ENCODE data around the gene IL36G. TPM values are rescaled to one million over a fixed set of nuclear protein-coding genes. Genes with fewer than 3 reads are reported as not detected.

Gene IL36G
- total and polyA plus RNA-seq, 3 experiments from 2014 or later, result not detected

- peak; percentile 20 to 79 (median 44) for DNase-seq
- H3K36me3 Mint-ChIP-seq, result peaks cover 0 to 1% (median 0%) of the 10 kb centered on the region in 3 donors
- peaks cover 0 to 3% of the 10 kb centered on the region in 2 donors for H3K27me3 Mint-ChIP-seq
- no peaks in the 10 kb centered on the region for H3K9me3 Mint-ChIP-seq
- H3K27ac ChIP-seq (ENCODE audit: low read depth, low read length), result no peak overlapping the region
- H3K27me3 ChIP-seq (ENCODE audit: insufficient read depth, low read length, poor library complexity, severe bottlenecking), result no peaks in the 10 kb centered on the region
- H3K4me1 ChIP-seq (ENCODE audit: insufficient read depth, low read length), result no peaks in the 10 kb centered on the region
- H3K9me3 ChIP-seq (ENCODE audit: low read length), result no peaks in the 10 kb centered on the region
- H3K4me1 Mint-ChIP-seq, result peaks cover 0 to 14% (median 8%) of the 10 kb centered on the region in 3 donors
- ChIA-PET POLR2A (interaction anchor here (0.7 kb wide), 1 partner anchor 22 kb away, joined by 7 read pairs; no protein-coding TSS in a partner anchor), CTCF (interaction anchor here (0.6 to 3.2 kb wide), 16 partner anchors 11 to 217 kb away, joined by 3 to 42 read pairs (median 4); no protein-coding TSS in a partner anchor)
- H3K4me3 ChIP-seq (ENCODE audit: low read length), result no peak overlapping the region
- H3K36me3 ChIP-seq (ENCODE audit: insufficient read depth, low read length), result no peaks in the 10 kb centered on the region
- H3K27ac Mint-ChIP-seq, result peak overlapping the region in 1 of 8 donors; percentile 8
- no peak overlapping the region for H3K4me3 Mint-ChIP-seq
Observed at GRCh38 chr2:112941753-112942653, 35.8 kb upstream of the IL36G start.

DNA sequence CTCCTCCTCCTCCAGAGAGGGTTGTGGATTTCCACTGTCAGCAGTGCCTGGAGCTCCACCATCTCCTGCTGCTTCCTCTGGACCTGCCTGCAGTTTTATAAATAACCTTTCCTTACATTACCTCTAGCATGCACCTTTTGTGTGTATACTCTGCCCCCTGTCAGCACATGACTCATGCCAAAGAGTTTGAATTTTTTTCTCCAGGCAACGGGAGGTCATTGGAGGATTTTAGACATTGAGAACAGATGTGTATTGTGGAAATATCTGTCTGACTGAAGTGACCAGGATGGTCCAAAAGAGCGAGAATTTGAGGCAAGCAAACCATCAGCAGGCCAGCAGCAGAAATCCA, 35.2 kb upstream of the IL36G start:
- peaks cover 0 to 3% of the 10 kb centered on the region in 2 donors for H3K27me3 Mint-ChIP-seq
- no peak overlapping the region for H3K4me3 ChIP-seq (ENCODE audit: low read length)
- no peak overlapping the region for H3K4me3 Mint-ChIP-seq
- H3K27ac Mint-ChIP-seq, result no peak overlapping the region
- H3K27ac ChIP-seq (ENCODE audit: low read depth, low read length), result no peak overlapping the region
- ChIA-PET POLR2A (interaction anchor here (0.6 kb wide), 1 partner anchor 61 kb away, joined by 3 read pairs; no protein-coding TSS in a partner anchor), CTCF (interaction anchor here (1.1 to 3.2 kb wide), 8 partner anchors 14 to 217 kb away, joined by 3 to 42 read pairs (median 8); no protein-coding TSS in a partner anchor)
- no peaks in the 10 kb centered on the region for H3K27me3 ChIP-seq (ENCODE audit: insufficient read depth, low read length, poor library complexity, severe bottlenecking)
- H3K4me1 Mint-ChIP-seq, result peaks cover 0 to 14% (median 8%) of the 10 kb centered on the region in 3 donors
- no peaks in the 10 kb centered on the region for H3K9me3 ChIP-seq (ENCODE audit: low read length)
- no peak for DNase-seq
- H3K9me3 Mint-ChIP-seq, result no peaks in the 10 kb centered on the region
- H3K36me3 ChIP-seq (ENCODE audit: insufficient read depth, low read length), result no peaks in the 10 kb centered on the region
- peaks cover 0 to 1% (median 0%) of the 10 kb centered on the region in 3 donors for H3K36me3 Mint-ChIP-seq
- H3K4me1 ChIP-seq (ENCODE audit: insufficient read depth, low read length), result no peaks in the 10 kb centered on the region

DNA sequence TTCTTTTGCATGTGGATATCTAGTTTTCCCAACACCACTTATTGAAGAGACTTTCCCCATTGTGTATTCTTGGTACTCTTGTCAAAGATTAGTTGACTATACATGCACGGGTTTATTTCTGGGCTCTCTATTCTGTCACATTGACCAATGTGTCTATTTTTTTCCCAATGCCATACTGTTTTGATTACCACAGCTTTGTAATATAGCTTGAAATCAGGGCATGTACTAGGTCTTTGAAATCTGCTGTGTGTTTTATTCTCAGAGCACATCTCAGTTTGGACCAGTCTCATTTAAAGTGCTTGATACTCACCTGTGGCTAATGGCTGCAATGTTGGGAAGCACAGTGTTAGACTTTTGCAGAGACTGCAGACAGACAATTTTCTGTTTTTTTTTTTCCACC, 32.8 kb upstream of the IL36G start:
- H3K4me1 ChIP-seq (ENCODE audit: insufficient read depth, low read length), result no peaks in the 10 kb centered on the region
- H3K27ac ChIP-seq (ENCODE audit: low read depth, low read length), result no peak overlapping the region
- H3K9me3 Mint-ChIP-seq, result no peaks in the 10 kb centered on the region
- H3K4me3 Mint-ChIP-seq, result no peak overlapping the region
- peaks cover 0 to 1% (median 0%) of the 10 kb centered on the region in 3 donors for H3K36me3 Mint-ChIP-seq
- H3K36me3 ChIP-seq (ENCODE audit: insufficient read depth, low read length), result no peaks in the 10 kb centered on the region
- no peaks in the 10 kb centered on the region for H3K9me3 ChIP-seq (ENCODE audit: low read length)
- H3K4me1 Mint-ChIP-seq, result peaks cover 0 to 2% (median 0%) of the 10 kb centered on the region in 3 donors
- no peak for DNase-seq
- peaks cover 7 to 15% of the 10 kb centered on the region in 2 donors for H3K27me3 Mint-ChIP-seq
- H3K27me3 ChIP-seq (ENCODE audit: insufficient read depth, low read length, poor library complexity, severe bottlenecking), result no peaks in the 10 kb centered on the region
- CTCF ChIA-PET, result interaction anchor here (1.5 to 4.0 kb wide), 2 partner anchors 61 to 196 kb away, joined by 3 to 17 read pairs; no protein-coding TSS in a partner anchor
- POLR2A ChIA-PET, result no interaction called here
- no peak overlapping the region for H3K4me3 ChIP-seq (ENCODE audit: low read length)
- H3K27ac Mint-ChIP-seq, result no peak overlapping the region

DNA sequence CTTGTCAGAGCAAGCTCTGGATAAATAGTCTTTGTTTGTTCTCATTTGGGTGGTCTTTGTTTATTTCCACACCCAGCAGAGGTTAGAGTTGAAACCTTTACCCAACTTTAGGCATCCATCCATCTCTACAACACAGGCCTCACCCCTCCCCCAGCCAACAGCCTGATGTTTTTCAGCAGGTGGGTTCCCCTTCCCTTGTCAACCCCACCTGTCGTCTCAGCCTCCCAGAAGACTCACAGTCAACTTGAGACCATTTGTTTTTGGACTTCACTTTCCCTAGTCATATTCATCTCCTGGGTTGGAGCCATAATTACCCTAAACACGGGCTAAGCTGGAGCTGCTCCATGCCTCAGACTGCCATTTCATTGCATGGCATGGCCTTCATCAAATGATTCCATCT, 31.7 kb upstream of the IL36G start:
- POLR2A ChIA-PET, result no interaction called here
- CTCF ChIA-PET, result interaction anchor here (1.5 to 4.0 kb wide), 2 partner anchors 62 to 197 kb away, joined by 3 to 17 read pairs; no protein-coding TSS in a partner anchor
- no peak overlapping the region for H3K27ac Mint-ChIP-seq

DNA sequence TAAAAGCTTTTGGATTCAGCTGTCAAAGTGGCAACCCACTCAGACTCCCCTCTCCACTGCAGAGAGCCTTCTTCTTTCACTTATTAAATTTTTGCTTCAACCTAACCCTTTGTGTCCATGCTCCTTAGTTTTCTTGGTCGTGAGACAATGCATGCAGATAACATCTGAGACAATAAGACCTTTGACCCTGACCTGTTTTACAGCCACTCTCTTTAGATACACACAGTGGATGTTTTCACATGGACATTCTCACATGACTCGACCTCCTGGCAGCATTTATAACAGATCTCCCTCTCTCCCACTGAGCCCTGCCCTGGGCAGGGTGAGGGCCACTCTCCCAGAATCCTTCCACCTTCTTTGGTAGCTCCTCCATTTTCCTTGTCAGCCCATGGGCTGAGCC, 30.4 kb upstream of the IL36G start:
- no peak overlapping the region for H3K27ac Mint-ChIP-seq
- Histone ChIP-seq H3K36me3 (ENCODE audit: insufficient read depth, low read length) (no peaks in the 10 kb centered on the region), H3K9me3 (ENCODE audit: low read length) (no peaks in the 10 kb centered on the region), H3K4me1 (ENCODE audit: insufficient read depth, low read length) (no peaks in the 10 kb centered on the region), H3K4me3 (ENCODE audit: low read length) (no peak overlapping the region), H3K27me3 (ENCODE audit: insufficient read depth, low read length, poor library complexity, severe bottlenecking) (no peaks in the 10 kb centered on the region), H3K27ac (ENCODE audit: low read depth, low read length) (no peak overlapping the region)
- H3K27me3 Mint-ChIP-seq, result peaks cover 17 to 34% of the 10 kb centered on the region in 2 donors
- H3K4me3 Mint-ChIP-seq, result no peak overlapping the region
- POLR2A ChIA-PET, result no interaction called here
- CTCF ChIA-PET, result interaction anchor here (4.0 kb wide), 1 partner anchor 198 kb away, joined by 17 read pairs; no protein-coding TSS in a partner anchor
- DNase-seq, result no peak
- peaks cover 0 to 5% (median 0%) of the 10 kb centered on the region in 5 donors for H3K9me3 Mint-ChIP-seq
- H3K4me1 Mint-ChIP-seq, result no peaks in the 10 kb centered on the region
- peaks cover 0 to 1% (median 0%) of the 10 kb centered on the region in 3 donors for H3K36me3 Mint-ChIP-seq

More for the DNA sequence above, 31.7 kb upstream of the IL36G start:
- H3K9me3 Mint-ChIP-seq, result no peaks in the 10 kb centered on the region
- H3K4me1 Mint-ChIP-seq, result peaks cover 0 to 2% (median 0%) of the 10 kb centered on the region in 3 donors
- H3K27ac ChIP-seq (ENCODE audit: low read depth, low read length), result no peak overlapping the region
- H3K4me3 Mint-ChIP-seq, result no peak overlapping the region
- H3K36me3 ChIP-seq (ENCODE audit: insufficient read depth, low read length), result no peaks in the 10 kb centered on the region
- no peak for DNase-seq
- no peaks in the 10 kb centered on the region for H3K4me1 ChIP-seq (ENCODE audit: insufficient read depth, low read length)
- H3K27me3 Mint-ChIP-seq, result peaks cover 8 to 22% of the 10 kb centered on the region in 2 donors
- H3K4me3 ChIP-seq (ENCODE audit: low read length), result no peak overlapping the region
- H3K36me3 Mint-ChIP-seq, result peaks cover 0 to 1% (median 0%) of the 10 kb centered on the region in 3 donors
- H3K27me3 ChIP-seq (ENCODE audit: insufficient read depth, low read length, poor library complexity, severe bottlenecking), result no peaks in the 10 kb centered on the region
- no peaks in the 10 kb centered on the region for H3K9me3 ChIP-seq (ENCODE audit: low read length)

DNA sequence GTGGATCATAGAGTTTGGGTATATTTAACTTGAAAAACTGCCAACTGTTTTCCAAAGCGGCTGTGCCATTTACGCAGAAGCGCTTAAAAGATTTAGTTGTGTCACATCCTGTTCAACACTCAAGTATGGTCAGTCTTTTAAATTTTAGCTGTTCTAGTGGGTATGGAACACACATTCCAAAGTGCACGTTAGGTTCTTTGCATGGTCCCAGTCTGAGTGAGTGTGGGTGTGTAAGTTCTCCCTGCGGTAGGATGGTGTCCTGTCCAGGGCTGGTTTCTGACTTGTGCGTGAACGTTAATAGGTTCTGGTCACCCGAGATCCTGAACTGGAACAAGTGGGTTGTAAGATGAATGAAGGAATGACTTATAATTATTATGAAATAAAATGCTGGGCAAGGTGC, 28.4 kb upstream of the IL36G start:
- Histone ChIP-seq H3K27ac (ENCODE audit: low read depth, low read length) (no peak overlapping the region), H3K27me3 (ENCODE audit: insufficient read depth, low read length, poor library complexity, severe bottlenecking) (peaks cover 2% of the 10 kb centered on the region), H3K4me3 (ENCODE audit: low read length) (no peak overlapping the region), H3K36me3 (ENCODE audit: insufficient read depth, low read length) (no peaks in the 10 kb centered on the region), H3K9me3 (ENCODE audit: low read length) (no peaks in the 10 kb centered on the region), H3K4me1 (ENCODE audit: insufficient read depth, low read length) (no peaks in the 10 kb centered on the region)
- peaks cover 17 to 47% of the 10 kb centered on the region in 2 donors for H3K27me3 Mint-ChIP-seq
- H3K4me1 Mint-ChIP-seq, result no peaks in the 10 kb centered on the region
- POLR2A ChIA-PET, result no interaction called here
- peaks cover 0 to 5% (median 0%) of the 10 kb centered on the region in 5 donors for H3K9me3 Mint-ChIP-seq
- CTCF ChIA-PET, result interaction anchor here (1.4 kb wide), 1 partner anchor 200 kb away, joined by 3 read pairs; no protein-coding TSS in a partner anchor
- H3K27ac Mint-ChIP-seq, result no peak overlapping the region
- no peaks in the 10 kb centered on the region for H3K36me3 Mint-ChIP-seq
- no peak overlapping the region for H3K4me3 Mint-ChIP-seq
- no peak for DNase-seq

- H3K4me3 Mint-ChIP-seq, result no peak overlapping the region
- DNase-seq, result no peak
- peaks cover 13 to 41% of the 10 kb centered on the region in 2 donors for H3K27me3 Mint-ChIP-seq
- no peak overlapping the region for H3K4me3 ChIP-seq (ENCODE audit: low read length)
- no peak overlapping the region for H3K27ac ChIP-seq (ENCODE audit: low read depth, low read length)
- H3K9me3 Mint-ChIP-seq, result peaks cover 0 to 5% (median 0%) of the 10 kb centered on the region in 5 donors
- POLR2A ChIA-PET, result no interaction called here
- H3K4me1 Mint-ChIP-seq, result no peaks in the 10 kb centered on the region
- CTCF ChIA-PET, result interaction anchor here (1.0 to 2.2 kb wide), 2 partner anchors 13 to 204 kb away, joined by 4 to 9 read pairs; no protein-coding TSS in a partner anchor
- no peaks in the 10 kb centered on the region for H3K36me3 ChIP-seq (ENCODE audit: insufficient read depth, low read length)
- H3K27ac Mint-ChIP-seq, result no peak overlapping the region
- no peaks in the 10 kb centered on the region for H3K36me3 Mint-ChIP-seq
- peaks cover 7% of the 10 kb centered on the region for H3K27me3 ChIP-seq (ENCODE audit: insufficient read depth, low read length, poor library complexity, severe bottlenecking)
- no peaks in the 10 kb centered on the region for H3K4me1 ChIP-seq (ENCODE audit: insufficient read depth, low read length)
- no peaks in the 10 kb centered on the region for H3K9me3 ChIP-seq (ENCODE audit: low read length)
Observed at GRCh38 chr2:112954364-112954763, 23.4 kb upstream of the IL36G start.

GRCh38 chr2:112957511-112957910, 20.3 kb upstream of the IL36G start:
- no peaks in the 10 kb centered on the region for H3K4me1 ChIP-seq (ENCODE audit: insufficient read depth, low read length)
- ChIA-PET POLR2A (no interaction called here), CTCF (interaction anchor here (1.1 to 1.7 kb wide), 2 partner anchors 16 to 214 kb away, joined by 3 to 6 read pairs; no protein-coding TSS in a partner anchor)
- no peak for DNase-seq
- no peak overlapping the region for H3K27ac ChIP-seq (ENCODE audit: low read depth, low read length)
- peaks cover 0 to 18% of the 10 kb centered on the region in 2 donors for H3K27me3 Mint-ChIP-seq
- H3K9me3 Mint-ChIP-seq, result no peaks in the 10 kb centered on the region
- no peaks in the 10 kb centered on the region for H3K36me3 ChIP-seq (ENCODE audit: insufficient read depth, low read length)
- no peak overlapping the region for H3K4me3 Mint-ChIP-seq
- H3K4me3 ChIP-seq (ENCODE audit: low read length), result no peak overlapping the region
- H3K27me3 ChIP-seq (ENCODE audit: insufficient read depth, low read length, poor library complexity, severe bottlenecking), result peaks cover 7% of the 10 kb centered on the region
- no peaks in the 10 kb centered on the region for H3K9me3 ChIP-seq (ENCODE audit: low read length)
- H3K36me3 Mint-ChIP-seq, result no peaks in the 10 kb centered on the region
- no peaks in the 10 kb centered on the region for H3K4me1 Mint-ChIP-seq
- no peak overlapping the region for H3K27ac Mint-ChIP-seq

Measured in CD8-positive, alpha-beta memory T cell (primary cell).